ENCODE results near the gene APOE. TPM values are rescaled to one million over a fixed set of nuclear protein-coding genes. Genes with fewer than 3 reads are reported as not detected.

The APOE gene
- total and polyA plus RNA-seq, 2 experiments from 2014 or later = 1,133 to 1,438 TPM

DNA sequence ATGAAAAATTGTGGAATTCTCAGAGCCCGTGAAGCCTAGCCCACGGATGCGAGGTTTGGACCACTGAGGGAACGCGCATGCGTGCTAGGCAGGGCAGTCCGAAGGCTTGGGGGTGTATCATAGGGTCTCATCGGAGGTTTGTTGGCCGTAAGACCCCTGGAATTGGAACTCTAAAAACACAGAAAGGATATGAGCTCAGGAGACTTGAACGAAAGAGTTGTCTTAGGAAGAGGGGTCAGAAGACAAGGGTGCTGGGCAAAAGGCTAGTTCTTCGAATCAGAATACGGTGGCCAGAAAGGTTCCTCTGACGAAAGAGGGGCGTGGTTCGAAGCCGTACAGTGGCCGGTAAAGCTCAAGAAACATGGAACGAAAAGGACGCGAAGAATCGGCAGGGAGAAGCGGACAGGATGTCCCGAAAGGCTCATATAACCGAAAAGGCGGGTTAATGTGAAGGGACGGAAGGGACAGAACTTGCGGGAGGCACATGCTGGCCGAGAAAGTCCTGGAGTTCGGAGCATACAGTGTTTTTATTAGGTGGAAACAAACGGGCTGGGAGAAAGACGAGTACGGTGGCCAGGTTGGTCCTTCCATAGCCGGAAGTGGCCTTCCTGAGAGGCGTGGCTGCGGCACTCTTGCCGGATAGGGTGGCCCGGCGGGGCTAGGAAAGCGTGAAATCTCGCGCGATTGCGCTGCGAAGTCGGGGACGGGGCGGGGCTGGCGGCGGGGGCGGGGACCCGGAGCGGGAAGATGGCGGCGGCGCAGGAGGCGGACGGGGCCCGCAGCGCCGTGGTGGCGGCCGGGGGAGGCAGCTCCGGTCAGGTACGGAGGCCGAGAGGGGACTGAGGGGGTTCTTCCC lies 49.3 kb downstream of the APOE start, which contains the start of gene CLPTM1 (continued):
- no peak for TF ChIP-seq STAT1 (IDR thresholded peaks at IDR 0.05; ENCODE audit: unreplicated experiment)
- TF ChIP-seq EZH2phosphoT487 (IDR thresholded peaks at IDR 0.05; ENCODE audit: unreplicated experiment) = no peak
- TF ChIP-seq EZH2 (IDR thresholded peaks at IDR 0.05; ENCODE audit: low read depth, unreplicated experiment) = no peak
- peak; percentile 70 for TF ChIP-seq POLR2AphosphoS5 (IDR thresholded peaks at IDR 0.05; ENCODE audit: low read depth)
- TF ChIP-seq, protein P1, sequence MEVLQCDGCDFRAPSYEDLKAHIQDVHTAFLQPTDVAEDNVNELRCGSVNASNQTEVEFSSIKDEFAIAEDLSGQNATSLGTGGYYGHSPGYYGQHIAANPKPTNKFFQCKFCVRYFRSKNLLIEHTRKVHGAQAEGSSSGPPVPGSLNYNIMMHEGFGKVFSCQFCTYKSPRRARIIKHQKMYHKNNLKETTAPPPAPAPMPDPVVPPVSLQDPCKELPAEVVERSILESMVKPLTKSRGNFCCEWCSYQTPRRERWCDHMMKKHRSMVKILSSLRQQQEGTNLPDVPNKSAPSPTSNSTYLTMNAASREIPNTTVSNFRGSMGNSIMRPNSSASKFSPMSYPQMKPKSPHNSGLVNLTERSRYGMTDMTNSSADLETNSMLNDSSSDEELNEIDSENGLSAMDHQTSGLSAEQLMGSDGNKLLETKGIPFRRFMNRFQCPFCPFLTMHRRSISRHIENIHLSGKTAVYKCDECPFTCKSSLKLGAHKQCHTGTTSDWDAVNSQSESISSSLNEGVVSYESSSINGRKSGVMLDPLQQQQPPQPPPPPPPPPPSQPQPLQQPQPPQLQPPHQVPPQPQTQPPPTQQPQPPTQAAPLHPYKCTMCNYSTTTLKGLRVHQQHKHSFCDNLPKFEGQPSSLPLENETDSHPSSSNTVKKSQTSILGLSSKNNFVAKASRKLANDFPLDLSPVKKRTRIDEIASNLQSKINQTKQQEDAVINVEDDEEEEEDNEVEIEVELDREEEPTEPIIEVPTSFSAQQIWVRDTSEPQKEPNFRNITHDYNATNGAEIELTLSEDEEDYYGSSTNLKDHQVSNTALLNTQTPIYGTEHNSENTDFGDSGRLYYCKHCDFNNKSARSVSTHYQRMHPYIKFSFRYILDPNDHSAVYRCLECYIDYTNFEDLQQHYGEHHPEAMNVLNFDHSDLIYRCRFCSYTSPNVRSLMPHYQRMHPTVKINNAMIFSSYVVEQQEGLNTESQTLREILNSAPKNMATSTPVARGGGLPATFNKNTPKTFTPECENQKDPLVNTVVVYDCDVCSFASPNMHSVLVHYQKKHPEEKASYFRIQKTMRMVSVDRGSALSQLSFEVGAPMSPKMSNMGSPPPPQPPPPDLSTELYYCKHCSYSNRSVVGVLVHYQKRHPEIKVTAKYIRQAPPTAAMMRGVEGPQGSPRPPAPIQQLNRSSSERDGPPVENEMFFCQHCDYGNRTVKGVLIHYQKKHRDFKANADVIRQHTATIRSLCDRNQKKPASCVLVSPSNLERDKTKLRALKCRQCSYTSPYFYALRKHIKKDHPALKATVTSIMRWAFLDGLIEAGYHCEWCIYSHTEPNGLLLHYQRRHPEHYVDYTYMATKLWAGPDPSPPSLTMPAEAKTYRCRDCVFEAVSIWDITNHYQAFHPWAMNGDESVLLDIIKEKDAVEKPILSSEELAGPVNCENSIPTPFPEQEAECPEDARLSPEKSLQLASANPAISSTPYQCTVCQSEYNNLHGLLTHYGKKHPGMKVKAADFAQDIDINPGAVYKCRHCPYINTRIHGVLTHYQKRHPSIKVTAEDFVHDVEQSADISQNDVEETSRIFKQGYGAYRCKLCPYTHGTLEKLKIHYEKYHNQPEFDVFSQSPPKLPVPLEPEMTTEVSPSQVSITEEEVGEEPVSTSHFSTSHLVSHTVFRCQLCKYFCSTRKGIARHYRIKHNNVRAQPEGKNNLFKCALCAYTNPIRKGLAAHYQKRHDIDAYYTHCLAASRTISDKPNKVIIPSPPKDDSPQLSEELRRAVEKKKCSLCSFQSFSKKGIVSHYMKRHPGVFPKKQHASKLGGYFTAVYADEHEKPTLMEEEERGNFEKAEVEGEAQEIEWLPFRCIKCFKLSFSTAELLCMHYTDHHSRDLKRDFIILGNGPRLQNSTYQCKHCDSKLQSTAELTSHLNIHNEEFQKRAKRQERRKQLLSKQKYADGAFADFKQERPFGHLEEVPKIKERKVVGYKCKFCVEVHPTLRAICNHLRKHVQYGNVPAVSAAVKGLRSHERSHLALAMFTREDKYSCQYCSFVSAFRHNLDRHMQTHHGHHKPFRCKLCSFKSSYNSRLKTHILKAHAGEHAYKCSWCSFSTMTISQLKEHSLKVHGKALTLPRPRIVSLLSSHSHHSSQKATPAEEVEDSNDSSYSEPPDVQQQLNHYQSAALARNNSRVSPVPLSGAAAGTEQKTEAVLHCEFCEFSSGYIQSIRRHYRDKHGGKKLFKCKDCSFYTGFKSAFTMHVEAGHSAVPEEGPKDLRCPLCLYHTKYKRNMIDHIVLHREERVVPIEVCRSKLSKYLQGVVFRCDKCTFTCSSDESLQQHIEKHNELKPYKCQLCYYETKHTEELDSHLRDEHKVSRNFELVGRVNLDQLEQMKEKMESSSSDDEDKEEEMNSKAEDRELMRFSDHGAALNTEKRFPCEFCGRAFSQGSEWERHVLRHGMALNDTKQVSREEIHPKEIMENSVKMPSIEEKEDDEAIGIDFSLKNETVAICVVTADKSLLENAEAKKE (CRISPR knock-in tag; IDR thresholded peaks at IDR 0.05) = no peak

DNA sequence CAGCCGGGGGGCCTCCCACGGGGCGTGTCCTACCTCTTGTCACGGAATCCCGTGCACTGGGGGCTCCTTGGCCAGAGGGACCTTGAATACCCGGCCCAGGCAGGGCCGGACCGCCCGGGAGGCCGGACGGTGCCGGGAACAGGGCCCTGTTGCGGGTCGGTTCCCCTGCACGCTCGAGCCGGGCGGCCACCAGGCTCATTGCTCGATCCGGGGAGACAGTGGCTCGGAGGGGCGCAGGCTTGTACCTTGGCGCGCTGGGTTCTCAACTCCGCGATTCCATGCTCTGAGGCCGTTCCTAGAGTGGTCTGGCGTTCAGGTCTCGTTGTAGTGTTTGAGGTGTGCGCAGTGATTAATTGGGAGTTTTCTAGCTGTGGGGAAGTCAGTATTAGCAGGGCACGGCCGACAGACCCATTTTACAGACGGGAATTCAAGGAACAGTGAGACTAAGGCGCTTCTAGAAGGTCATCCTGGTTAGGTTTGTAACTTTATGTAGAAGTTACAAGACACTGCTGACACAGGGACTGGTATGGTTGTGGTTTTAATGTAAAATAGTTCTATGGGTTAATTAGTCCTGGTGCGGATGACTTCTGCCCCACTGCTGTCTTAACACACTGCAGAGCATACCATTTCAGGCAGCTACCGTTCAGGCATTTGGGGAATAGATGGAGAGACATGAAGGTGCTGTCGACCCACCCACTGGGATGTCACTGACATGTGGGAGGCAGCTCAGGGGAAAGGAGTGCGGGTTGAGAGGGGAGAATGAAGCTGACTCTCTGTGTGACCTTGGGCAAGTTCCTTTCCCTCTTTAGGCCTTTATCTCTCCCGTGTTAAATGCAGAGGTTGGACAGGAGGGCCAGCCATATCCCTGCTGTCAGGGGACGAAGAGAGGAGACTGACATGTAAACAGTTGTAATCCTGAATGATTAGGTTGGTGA lies 50.2 kb downstream of the APOE start:
- Histone ChIP-seq H2AFZ (peak overlapping the region; percentile 83; the same call in 1 of the 2 replicates), H3F3A (replicated peaks; ENCODE audit: low read depth) (peaks cover 20% of the 10 kb centered on the region; the same call in 1 of the 2 replicates), H3K4me1 (ENCODE audit: insufficient read depth) (peaks cover 5% of the 10 kb centered on the region), H3K4me3 (peak overlapping the region; percentile 59), H3K4me2 (peak overlapping the region; percentile 93), H3K36me3 (ENCODE audit: insufficient read depth) (no peaks in the 10 kb centered on the region), H3K79me2 (replicated peaks; ENCODE audit: insufficient read depth) (peaks cover 53% of the 10 kb centered on the region), H3K27ac (ENCODE audit: low read depth) (peak overlapping the region; percentile 55; the same call in 1 of the 2 replicates), H4K20me1 (replicated peaks; ENCODE audit: insufficient read depth) (peaks cover 15% of the 10 kb centered on the region), H3K9me2 (ENCODE audit: insufficient read depth) (no peaks in the 10 kb centered on the region), H3K27me3 (ENCODE audit: insufficient read depth) (no peaks in the 10 kb centered on the region)
- TF ChIP-seq, protein P2, sequence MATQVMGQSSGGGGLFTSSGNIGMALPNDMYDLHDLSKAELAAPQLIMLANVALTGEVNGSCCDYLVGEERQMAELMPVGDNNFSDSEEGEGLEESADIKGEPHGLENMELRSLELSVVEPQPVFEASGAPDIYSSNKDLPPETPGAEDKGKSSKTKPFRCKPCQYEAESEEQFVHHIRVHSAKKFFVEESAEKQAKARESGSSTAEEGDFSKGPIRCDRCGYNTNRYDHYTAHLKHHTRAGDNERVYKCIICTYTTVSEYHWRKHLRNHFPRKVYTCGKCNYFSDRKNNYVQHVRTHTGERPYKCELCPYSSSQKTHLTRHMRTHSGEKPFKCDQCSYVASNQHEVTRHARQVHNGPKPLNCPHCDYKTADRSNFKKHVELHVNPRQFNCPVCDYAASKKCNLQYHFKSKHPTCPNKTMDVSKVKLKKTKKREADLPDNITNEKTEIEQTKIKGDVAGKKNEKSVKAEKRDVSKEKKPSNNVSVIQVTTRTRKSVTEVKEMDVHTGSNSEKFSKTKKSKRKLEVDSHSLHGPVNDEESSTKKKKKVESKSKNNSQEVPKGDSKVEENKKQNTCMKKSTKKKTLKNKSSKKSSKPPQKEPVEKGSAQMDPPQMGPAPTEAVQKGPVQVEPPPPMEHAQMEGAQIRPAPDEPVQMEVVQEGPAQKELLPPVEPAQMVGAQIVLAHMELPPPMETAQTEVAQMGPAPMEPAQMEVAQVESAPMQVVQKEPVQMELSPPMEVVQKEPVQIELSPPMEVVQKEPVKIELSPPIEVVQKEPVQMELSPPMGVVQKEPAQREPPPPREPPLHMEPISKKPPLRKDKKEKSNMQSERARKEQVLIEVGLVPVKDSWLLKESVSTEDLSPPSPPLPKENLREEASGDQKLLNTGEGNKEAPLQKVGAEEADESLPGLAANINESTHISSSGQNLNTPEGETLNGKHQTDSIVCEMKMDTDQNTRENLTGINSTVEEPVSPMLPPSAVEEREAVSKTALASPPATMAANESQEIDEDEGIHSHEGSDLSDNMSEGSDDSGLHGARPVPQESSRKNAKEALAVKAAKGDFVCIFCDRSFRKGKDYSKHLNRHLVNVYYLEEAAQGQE (IDR thresholded peaks at IDR 0.05; ENCODE audit: unreplicated experiment) = no peak
- no peak for TF ChIP-seq ZNF114 (CRISPR knock-in tag; IDR thresholded peaks at IDR 0.05)
- peaks cover 17% of the 10 kb centered on the region for H3K27me3 Mint-ChIP-seq (ENCODE audit: insufficient read depth, low read depth, poor library complexity)
- DNase-seq (ENCODE audit: low spot score) (no peak), ATAC-seq (peak; percentile 35)
- no peaks in the 10 kb centered on the region; the same call in 2 of the 3 replicates for H3K9me3 Mint-ChIP-seq
- peak overlapping the region; percentile 60 for H3K27ac Mint-ChIP-seq
- H3K36me3 Mint-ChIP-seq (ENCODE audit: low read depth) = no peaks in the 10 kb centered on the region; the same call in 2 of the 3 replicates
- H3K4me3 Mint-ChIP-seq = peak overlapping the region; percentile 97
- peaks cover 24% of the 10 kb centered on the region for H3K4me1 Mint-ChIP-seq

All from GM23338 (cell line).